ENCODE measurements around the gene PAX3.

PAX3 gene

GRCh38 chr2:222295368-222296062, 3.3 kb downstream of the PAX3 start:
- DNase-seq: no peak

- no peak for DNase-seq
Measured at GRCh38 chr2:222294996-222295367, 3.8 kb downstream of the PAX3 start.

- DNase-seq: no peak
Measured at GRCh38 chr2:222293660-222294630, 4.9 kb downstream of the PAX3 start.

DNA sequence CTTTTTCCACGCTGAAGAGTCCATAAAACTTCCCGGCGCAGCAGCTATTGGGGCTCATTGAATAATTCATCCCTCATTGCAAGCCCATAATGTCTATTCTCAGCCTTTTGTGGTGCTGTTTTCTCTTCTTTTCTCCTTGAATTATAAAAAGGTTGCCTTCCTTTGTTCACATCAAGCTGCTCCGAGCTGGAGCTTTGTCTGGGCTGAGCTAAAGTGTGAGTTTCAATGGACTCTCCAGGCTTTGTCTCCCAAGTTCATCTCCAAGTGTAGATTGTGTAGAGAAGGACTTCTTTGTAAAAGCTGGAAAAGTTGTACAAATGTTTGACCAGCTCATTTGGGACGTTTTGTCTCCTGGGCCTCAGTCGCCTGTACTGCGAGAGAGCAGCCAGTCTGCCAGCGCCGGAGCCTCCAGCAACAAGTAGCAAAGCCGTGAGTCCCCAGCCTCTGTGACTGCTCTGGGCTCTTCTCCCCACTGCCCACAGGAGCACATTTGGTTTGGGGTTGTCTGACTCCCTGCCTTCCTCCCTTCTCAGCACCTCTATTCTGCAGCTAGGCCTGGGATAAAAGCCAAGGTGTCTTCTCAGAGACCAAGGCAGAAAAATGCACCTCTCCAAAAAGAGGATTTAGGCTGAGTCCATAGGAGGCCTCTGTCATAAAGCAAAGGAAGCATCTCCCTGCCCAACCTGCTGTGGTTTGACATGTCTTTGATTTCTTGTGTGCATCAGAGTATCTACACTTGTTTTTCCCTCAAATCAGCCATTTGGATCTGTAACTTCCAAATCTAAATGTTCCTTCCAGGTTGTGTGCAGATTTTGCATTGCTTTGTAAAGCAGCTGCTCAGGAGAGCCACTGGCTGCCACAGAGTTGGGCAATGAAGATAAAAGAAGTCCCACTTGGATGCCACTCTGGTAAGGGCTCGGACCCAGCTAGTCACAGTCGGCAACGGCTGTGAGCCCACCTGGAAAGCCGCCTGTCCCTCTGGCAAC, 6.4 kb downstream of the PAX3 start:
- DNase-seq: no peak

- DNase-seq: no peak
Measured at GRCh38 chr2:222291485-222291841, 7.3 kb downstream of the PAX3 start.

- DNase-seq: no peak
Measured at GRCh38 chr2:222290736-222291484, 7.9 kb downstream of the PAX3 start.

DNA sequence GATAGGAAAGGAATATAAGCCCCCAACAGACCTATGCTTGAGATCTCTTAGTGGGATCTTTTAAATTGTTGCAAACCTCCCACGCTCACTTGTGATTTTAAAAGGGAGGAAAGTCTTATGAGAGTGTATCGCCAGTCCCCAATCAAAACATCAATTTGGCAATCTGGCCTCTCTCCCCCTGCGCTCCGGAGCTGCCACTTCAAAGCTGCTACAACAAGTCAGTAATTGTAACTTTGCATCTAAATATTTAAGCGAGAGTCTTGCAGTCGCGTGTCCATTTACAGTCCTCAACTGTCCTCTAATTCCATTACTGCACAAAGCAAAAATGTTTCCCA, 8.4 kb downstream of the PAX3 start:
- DNase-seq: no peak

- DNase-seq: no peak
Measured at GRCh38 chr2:222289278-222290160, 9.3 kb downstream of the PAX3 start.

- no peak for DNase-seq
Measured at GRCh38 chr2:222288590-222289277, 10.1 kb downstream of the PAX3 start.

DNA sequence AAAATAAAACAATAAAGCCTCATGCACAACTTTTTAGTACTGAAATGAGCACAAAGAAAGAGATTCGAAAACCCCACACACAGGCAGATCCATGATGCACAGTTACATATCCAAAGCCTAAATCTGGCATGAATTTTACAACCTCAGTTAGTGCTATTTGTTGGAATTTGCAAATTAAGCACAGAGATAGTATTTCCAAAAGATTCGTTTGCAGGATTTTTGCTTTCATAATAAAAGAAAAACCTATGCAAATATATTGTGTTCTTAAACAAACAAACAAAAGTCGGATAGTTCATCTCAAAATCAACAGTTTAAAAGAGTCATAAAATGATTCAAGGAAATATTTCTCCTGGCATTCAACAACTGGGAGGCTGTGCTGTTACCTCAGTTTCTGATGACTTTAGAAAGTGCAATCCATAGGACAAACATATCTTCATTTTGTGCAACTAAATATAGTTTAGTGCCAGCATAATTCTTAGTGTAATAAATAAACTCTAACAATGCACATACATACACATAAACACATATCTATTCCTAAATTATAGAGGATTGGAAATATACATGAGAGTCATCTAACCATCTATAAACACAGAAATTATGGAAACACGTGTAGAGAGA, 10.8 kb downstream of the PAX3 start:
- no peak for DNase-seq

DNA sequence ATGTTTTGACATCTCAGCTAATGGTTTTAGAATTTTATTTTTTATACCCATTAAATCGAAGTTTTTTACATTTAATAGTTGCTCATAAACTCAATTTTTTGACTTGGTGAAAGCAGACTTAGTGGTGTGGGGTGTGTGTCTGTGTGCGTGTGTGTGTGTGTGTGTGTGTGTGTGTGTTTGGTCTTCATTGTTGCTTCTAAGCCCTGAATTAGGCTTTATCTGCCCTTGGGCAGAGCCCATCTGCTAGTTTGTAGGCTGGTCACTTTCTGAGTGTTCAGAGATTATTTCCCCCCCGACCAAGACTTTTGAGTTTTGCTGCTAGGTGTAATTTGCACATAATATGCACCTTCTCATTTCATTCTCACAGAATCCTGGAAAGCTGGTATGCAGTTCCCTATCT, 14.3 kb downstream of the PAX3 start:
- DNase-seq: no peak

DNA sequence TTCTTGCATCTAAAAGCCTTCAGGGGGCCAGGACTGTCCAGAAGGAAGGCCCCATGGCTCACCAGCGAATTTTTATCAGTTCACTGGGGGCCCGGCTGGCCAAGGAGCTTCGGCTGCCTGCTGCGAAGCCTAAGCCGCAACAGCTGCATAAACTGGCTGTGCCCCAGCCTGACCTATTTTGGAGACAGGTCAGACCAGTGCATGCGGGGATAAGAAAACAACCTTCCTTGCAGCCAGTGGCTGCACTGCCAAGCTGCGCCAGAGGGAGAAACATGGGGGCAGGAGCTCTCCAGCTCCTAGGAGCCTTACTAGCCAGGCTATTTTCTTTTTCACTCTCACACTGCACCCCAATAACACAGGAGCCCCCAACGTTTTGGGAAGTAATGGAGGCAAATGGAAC, 15.2 kb downstream of the PAX3 start:
- no peak for DNase-seq

DNA sequence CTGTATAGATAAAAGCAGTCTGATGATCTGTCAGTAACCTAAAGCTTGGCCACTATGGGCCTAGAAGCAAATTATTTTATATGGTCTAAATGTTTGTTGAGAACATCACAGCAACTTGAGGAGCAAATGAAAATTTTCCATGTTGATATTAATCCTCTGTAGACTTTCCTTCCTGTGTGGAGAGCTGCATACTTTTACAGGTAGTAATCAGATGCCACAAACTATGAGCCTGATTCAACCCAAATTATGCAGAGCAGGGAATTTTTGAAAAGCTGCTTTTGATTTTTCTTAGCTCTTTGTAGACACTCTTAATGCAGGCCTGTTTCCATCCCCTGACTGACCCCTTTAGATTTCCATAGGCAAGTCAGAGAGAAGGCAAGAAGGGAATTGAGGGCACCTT, 17.3 kb downstream of the PAX3 start:
- DNase-seq: no peak

DNA sequence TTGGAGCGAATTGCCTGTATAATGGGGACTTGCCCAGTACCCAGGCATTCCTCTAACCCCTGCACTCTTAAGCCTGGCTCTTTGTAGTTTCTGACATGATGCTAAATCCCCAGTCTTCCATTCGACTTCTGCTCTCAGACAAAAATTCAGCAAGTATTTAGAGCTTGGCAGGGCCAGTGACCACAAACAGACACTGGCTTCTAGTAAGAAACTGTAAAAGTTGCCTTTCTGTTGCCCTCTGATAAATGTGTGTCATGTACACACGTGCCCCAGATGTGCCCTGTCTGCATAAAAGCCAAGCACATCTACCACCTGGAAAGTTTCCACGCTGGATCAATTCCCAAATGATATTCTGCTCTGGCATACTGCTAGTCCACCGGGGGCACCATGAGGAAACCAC, 18.0 kb downstream of the PAX3 start:
- no peak for DNase-seq

DNA sequence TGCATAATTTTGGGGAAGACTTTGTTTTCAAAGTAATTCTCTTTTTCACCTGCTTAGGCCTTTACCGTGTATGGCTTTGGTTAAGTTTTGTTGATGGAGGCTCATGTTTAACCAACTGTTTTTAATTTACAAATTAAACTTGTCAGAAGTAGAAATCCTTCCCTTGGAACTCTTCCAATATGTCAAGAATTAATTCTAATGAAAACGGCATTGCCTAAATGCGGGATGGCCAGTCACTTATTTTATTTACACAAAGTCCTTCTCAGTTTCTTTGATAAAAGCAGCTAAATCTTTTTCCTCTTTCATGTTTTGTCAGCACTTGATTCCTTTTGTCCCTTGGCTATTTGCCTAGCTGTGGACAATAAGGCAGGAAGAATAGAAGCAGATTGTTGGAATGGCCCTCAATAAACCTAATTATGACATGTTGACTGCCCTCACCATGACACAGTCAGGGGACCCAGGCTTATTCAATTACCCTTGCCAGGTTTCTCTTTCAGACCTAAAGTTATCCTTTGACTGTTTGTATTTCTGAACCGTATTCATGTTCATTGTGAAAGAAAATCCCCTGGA, 26.3 kb downstream of the PAX3 start:
- DNase-seq: no peak

GRCh38 chr2:222271854-222272253, 26.9 kb downstream of the PAX3 start:
- DNase-seq: no peak

- DNase-seq: no peak
Measured at GRCh38 chr2:222270396-222270795, 28.4 kb downstream of the PAX3 start.

GRCh38 chr2:222269132-222269531, 29.7 kb downstream of the PAX3 start:
- no peak for DNase-seq

DNA sequence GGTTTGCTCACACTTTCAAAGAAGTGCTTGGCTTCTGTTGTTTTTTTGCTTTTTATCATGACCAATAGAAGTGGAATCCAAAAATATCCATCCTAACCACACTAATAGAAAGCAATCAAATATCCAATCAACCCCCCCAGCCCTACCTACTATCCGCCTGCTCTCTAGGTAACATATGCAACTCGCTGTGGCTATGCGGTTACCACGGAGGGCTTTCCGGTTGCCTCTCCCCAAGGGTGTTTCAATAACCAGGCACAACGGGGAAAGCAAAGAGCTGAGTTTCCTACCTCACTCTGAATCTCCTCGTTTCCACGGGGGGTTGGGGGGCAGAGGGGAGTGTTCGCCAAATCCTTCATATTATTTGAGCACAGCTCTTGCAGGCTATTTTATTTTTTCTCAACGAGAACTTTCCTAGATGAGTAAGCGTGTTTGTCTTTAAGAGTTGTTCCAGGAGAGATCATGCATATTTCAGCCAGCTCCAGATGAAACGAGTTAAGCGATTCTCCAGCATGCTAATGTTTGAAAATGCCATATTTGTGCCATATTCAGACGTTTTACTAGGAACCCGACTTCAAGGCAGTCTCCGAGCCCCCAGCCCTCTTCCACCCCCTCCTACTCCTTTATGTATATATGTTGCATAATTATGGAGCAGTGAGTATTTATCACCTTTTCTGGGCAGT, 30.3 kb downstream of the PAX3 start:
- no peak for DNase-seq

Data from T-helper 1 cell (primary cell).